ENCODE data around the gene ULK2.

ULK2 gene

GRCh38 chr17:19744922-19745757 is 122.6 kb downstream of the ULK2 start:
- peak; percentile 87 for DNase-seq

GRCh38 chr17:19744492-19744891 is 123.2 kb downstream of the ULK2 start:
- no peak for DNase-seq

GRCh38 chr17:19743101-19744100 is 124.3 kb downstream of the ULK2 start:
- DNase-seq, result no peak

- DNase-seq, result no peak
These were observed 125.2 kb downstream of the ULK2 start for GRCh38 chr17:19742495-19742894.

GRCh38 chr17:19741832-19742457 is 125.8 kb downstream of the ULK2 start:
- DNase-seq, result no peak

GRCh38 chr17:19740933-19741332 is 126.8 kb downstream of the ULK2 start:
- DNase-seq, result no peak

GRCh38 chr17:19739241-19740201 is 128.2 kb downstream of the ULK2 start:
- DNase-seq, result no peak

- no peak for DNase-seq
These were observed 129.0 kb downstream of the ULK2 start for GRCh38 chr17:19738757-19739156.

- DNase-seq, result no peak
These were observed 129.7 kb downstream of the ULK2 start for GRCh38 chr17:19738073-19738449.

- no peak for DNase-seq
These were observed 130.2 kb downstream of the ULK2 start for GRCh38 chr17:19737305-19738072.

- DNase-seq, result no peak
These were observed 131.7 kb downstream of the ULK2 start for GRCh38 chr17:19736071-19736470.

- DNase-seq, result no peak
These were observed 133.7 kb downstream of the ULK2 start for GRCh38 chr17:19733953-19734526.

- DNase-seq, result no peak
These were observed 136.1 kb downstream of the ULK2 start for GRCh38 chr17:19731626-19732025.

GRCh38 chr17:19730843-19731242 is 136.9 kb downstream of the ULK2 start:
- DNase-seq, result no peak

GRCh38 chr17:19729900-19730299 is 137.8 kb downstream of the ULK2 start:
- no peak for DNase-seq

- peak; percentile 90 for DNase-seq
These were observed 139.6 kb downstream of the ULK2 start for GRCh38 chr17:19728084-19728495.

- no peak for DNase-seq
These were observed 140.1 kb downstream of the ULK2 start for GRCh38 chr17:19727501-19728078.

- no peak for DNase-seq
These were observed 140.9 kb downstream of the ULK2 start for GRCh38 chr17:19726631-19727376.

- no peak for DNase-seq
These were observed 142.2 kb downstream of the ULK2 start for GRCh38 chr17:19725486-19725885.
